HG02571 (cell line): ENCODE measurements around the gene GPR39.

ENCODE experiments used
- ATAC-seq: cut with Tn5 transposase; IDR thresholded peaks from one replicate; pipeline ENCODE4 v1.9.1; 2021; ENCODE audit warnings: mild to moderate bottlenecking, moderate library complexity; ENCODE audit not compliant: unreplicated experiment

GPR39 gene

DNA sequence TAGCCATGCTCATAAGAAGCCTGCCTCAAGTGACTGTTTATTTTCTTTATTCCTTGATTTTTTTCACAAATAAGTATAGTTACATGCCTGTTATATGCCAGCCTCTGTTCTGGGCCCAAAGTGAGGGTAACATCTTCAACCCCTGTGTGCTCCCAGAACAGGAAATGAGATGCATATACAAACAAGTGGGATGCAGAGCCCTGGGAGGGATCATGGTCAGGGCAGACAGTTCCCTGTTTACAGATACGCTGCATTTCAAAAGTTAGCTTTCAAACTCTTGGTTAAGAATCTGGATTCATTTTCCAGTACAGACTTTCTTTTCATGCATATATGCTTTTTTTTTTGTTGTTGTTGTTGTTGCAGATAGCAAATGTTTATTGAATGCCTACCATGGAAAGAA, 24.4 kb downstream of the GPR39 start:
- no peak for ATAC-seq

DNA sequence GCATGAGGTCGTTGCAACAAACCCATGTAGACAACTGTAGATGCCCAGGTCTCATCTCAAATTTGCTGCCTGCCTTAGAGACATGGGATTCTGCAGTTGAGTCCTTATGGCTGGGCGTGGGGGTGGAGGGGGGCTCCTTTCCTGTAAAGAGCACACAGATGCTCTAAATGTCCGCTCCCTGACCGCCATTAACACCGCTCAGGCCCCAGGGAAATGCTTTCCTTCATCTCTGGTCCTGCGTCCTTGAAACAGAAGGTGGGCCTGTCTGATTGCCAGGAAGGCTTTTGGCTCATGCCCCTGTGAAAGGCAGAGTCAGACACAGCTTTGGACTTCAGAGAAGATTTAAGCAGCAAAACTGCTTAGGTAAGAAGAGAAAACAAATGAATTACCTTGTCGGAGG, 25.7 kb downstream of the GPR39 start:
- no peak for ATAC-seq

DNA sequence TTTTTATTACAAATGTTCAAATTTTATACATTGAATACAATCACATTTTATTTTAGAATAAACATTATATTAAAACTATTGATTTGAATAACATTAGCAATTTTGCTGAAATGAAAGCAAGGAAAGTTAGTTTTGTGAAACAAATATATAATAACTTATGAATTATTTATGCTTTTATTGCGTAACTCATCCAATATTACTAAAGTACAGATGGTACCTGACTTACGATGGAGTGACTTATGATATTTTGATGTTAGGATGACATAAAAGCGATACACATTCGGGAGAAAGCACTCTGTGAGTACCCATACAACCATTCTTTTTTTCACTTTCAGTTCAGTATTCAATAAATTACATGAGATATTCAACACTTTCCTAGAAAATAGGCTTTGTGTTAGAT, 26.5 kb downstream of the GPR39 start:
- no peak for ATAC-seq

DNA sequence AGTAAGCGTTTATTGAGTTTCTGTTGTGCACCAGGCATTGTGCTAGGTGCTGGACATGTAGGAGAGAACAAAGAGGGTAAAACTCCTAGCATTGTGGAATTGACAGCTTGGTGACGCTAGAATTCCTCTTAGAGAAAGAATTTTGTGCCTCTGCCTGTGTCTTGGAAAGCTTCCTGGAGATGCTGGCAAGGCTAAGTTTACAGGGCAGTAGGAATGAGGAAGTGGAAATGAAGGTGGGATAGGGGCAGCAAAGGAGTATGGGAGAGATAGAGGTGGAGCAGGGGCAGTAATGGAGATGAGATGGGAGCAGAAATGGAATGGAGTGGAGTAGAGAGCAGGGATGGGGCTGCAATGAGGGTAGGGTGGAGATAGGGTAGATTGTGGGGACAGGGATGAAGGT, 29.8 kb downstream of the GPR39 start:
- ATAC-seq, result no peak

DNA sequence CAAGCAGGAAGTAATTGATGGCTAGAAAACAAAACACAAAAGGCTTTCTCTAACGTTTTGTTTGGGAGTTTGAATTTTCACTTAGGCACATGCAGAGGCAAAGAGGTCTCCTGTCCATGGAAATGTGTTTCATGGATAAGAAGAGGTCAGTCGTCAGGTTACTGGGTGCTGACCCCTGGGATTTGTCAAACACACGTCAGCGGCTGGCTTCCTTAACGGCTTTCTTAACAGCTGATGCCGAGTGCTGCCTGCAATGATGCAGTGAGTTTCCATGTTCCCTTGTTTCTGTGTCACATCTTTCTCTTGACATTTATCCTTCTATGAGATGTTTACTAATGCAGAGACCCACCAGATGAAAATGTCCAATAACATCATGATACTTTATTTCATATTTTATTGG, 31.7 kb downstream of the GPR39 start:
- no peak for ATAC-seq

DNA sequence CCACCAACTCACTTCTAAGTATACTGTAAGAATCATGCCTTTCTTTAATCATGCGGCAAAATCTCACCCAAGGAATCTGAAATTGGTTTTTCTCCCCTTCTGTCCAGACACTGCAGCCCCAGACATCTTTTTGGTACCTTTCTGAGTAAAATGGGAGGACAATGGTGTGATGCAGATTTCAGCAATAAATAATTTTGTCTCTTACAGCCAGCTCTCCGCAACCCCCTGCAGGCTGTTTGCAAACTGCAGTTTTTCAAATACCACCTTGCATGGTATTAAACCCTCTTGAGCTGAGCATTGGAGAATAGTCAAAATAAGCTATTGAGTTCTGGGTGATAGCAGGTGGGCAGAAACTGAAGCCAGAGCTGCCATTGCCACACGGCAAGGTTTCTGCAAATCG, 32.2 kb downstream of the GPR39 start:
- ATAC-seq, result no peak

DNA sequence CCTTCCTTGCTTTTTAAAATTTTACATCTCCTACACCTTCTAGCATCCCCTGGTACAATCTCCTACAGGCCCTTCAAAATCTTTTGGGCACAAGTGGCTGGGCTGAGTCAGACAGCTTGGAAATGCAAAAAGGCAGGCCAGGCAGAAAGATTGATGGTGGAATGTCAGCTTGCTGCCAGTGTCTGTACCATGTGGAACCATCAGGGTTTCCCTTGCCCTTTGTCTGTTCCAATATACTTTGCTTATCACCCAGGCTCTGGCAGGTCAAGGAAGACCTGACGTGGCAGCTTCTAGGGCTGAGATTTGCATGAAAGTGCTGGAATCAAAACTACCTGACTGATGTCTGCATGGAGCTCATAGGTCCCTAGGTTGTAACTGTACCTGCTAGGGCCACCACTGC, 33.3 kb downstream of the GPR39 start:
- no peak for ATAC-seq

DNA sequence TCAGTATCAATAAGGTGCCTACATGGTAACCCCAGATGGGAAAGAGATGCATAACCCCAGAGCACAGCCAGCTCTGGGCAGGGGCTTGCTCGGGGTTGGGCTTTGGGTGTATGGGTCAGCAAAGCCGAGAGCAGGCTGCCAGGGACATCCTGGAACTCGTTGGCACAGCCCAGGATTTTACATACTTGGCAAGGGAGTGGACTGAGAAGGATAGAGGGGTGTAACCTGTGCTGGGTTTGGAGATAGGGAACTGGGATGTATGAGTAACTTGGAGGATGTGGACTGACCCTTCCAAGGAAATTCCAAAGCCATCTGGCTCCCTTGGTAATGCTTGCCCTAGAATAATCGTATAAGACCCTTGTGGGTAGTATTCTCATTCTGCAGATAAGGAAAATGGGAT, 44.2 kb downstream of the GPR39 start:
- ATAC-seq, result no peak

DNA sequence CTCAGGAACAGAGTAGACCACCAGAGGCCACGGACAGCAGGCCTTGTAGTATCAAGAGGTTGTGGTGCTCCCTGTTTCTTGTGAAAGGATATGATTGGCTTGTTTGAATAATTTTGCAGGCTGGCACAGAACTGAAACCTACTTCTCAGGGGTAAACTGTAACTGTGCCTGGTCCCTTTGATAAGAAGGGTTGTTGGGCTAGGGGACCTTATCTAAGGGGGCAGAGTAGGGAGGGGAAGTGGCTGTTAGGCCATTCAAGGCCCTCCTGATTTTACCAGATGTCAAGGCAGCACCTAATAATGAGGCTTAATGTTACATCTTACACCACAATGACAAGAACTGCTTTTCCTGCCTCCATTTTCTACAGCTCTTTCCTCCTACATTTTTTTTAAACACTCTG, 45.6 kb downstream of the GPR39 start:
- no peak for ATAC-seq

DNA sequence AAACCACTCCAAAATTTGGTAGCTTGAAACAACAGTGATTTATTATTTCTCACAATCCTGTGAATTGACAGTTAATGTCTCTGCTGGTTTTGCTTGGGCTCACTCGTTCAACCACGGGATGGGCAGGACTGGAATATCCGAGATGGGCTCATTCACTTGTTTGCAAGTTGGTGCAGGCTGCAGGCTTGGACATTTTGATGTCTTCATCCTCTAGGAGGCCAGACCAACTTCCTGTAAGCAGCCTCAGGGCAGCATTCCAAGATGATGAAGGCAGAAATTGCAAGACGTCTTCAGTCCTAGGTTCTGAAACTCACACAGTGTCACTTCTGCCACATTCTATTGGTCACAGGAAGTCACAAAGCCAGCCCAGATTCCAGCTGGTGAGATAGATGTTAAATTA, 47.1 kb downstream of the GPR39 start:
- no peak for ATAC-seq

DNA sequence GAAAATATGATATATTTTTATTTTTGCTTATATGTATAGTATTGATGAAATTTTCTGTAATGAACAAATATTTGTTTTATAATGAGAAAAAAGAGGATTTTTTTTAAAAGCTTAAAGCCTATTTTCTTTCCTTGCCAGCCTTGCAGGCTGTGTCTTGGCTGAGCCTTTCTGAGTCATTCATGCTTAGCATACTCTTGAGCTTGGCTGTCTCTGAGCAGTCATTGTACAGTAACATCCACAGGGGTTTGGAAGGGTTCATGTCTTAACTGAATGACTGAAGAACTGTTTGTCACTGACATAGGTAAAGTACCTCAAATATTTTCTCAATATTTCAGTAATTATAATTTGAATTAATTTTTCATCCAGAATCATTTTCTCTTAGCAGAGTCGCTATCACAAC, 49.3 kb downstream of the GPR39 start:
- no peak for ATAC-seq

DNA sequence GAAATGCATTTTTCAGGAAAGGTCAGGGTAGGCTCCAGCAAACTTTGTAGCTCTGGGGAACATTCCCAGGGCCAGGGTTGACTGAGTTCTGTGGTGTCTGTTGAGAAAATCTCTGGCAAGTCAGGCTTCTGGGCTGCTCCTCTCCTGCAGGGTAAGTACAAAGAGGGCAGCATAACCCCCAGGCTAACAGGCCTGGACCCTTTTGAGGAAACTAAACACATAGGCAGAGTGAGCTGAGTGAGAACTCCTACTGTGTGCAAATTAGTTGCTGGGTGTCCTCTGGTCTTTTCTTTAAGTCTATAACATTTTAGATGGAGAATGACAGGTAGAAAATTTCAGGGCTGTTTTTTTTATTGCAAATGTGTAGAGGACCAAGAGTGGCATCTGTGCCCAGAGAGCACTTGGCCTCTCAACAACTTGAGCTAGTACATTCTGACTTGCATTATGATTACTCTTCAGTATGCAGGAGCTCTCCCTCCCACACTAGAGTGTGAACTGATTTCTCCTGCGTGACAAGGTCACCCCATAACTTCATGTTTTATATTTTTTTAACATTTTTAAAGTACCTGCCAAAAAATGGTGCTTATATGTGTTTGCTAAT, 49.9 kb downstream of the GPR39 start:
- no peak for ATAC-seq

DNA sequence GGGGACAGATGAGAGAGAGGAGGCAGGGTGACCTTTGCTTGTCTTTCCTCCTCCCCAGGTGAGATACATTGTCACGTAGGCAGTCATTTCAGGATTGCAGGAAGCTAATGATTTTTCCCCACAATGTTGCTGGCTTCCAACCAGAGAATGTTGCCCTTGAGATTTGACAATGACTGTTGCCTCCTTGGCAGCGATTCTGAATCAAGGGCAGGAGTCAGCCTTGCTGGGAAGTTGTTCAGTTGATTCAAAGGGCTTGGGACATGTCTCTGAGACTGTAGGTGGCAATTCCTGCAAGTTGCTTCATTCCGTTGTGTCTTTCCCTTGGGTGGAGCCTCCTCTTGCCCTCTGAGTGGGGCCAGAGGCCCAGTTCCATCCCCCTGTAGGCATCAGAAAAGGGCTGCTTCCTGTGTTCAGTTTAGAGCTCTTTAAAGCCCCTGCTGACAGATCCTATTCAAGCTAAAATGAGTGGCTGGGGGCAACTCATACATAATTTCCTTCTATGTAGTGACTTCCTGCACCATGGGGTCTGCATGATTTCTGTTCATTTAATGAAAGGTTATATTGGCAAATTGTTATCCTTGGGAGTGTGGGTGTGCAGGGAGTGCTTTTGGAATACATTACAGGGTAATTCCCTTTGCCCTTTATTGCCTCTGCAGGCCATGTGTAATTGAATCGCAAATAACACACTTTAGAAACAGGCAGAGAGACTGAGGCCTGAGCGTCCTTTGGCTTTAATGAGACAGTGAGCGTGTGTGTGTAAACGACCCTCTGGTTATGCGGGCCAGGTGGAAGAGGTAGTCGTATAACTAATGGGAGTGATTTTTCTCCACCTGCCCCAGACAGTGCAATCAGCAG, 52.4 kb downstream of the GPR39 start:
- no peak for ATAC-seq

DNA sequence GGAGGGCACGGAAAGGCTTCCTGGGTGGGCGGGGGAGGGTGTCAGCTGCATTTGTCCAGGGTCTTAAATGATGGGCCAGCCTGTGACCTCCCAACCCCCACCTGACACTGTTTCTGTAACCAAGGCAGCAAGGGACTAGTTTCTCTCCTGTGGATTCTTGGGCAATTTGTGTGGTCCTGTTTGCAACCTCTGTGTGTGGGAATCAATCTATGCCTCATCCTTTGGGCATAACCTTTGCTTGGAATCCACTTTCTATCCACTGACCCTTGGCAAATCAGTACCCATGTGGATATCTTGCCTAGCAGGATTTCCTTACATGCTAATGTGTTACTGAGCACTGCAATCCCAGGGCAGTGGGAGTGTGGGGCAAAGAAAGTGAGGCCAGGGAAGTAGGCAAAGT, 54.1 kb downstream of the GPR39 start:
- no peak for ATAC-seq

DNA sequence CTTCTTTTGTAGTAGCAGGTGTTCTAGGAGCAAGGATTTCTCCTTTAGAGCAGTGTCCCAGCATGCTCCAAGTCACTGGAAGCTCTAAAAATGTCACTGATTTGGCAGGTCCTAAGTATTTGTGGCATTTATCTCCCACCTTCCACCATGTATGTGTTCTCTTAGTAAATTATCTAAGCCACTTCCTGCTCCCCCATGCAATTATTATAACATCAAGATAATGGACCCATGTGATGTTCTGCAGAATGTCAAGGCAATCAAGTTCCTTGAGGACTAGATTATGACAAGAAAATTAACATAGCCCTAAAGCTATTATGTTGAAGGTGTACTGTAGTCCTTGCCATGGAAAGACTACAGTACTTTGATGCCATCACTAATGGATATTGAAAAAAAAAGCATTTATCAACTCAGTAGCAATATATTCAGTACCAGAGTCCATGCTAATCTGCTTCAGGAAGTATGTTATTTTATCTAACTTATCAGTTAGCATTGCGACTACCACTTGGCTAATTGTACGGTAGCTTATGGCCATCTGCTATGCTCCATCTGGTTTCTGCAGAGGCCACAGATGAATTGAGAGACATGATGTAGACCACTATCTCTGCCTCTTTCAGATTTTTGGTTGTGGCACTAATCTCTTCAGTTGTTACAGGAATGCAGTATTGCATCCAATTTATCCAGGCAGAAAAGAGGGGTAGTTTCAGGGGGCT, 56.7 kb downstream of the GPR39 start:
- no peak for ATAC-seq

DNA sequence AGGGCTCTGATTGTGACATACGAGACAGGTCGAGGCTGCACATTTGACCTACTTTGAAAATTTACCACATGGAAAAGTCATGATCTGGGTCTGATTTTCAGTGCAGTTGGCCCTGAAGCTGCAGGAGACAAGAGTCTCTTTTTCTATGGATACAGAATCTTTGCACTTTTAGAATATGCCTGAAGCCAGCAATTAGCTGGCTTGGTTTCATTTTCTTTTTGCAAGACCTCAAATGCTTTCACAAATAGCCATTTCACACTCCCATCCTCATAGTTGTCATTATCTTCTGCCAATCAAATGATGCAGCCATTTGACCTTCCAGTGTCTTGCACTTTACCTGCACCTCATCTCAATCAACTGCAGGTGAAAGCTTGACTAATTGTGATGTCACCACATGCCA, 59.0 kb downstream of the GPR39 start:
- no peak for ATAC-seq

DNA sequence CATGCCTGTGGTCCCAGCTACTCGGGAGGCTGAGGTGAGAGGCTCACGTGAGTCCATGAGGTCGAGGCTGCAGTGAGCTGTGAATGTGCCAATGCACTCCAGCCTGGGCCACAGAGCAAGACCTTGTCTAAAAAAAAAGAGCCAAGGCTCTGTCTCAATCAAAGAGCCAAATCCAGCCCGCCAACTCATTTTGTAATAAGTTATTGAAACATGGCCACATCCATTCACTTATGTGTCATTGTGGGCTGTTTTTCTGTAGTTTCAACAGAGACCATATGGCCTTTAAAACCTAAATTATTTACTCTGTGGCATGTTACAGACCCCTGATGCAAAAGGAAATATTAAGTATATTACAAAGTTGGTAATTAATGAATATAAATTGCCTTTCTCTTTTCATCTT, 60.8 kb downstream of the GPR39 start:
- no peak for ATAC-seq

DNA sequence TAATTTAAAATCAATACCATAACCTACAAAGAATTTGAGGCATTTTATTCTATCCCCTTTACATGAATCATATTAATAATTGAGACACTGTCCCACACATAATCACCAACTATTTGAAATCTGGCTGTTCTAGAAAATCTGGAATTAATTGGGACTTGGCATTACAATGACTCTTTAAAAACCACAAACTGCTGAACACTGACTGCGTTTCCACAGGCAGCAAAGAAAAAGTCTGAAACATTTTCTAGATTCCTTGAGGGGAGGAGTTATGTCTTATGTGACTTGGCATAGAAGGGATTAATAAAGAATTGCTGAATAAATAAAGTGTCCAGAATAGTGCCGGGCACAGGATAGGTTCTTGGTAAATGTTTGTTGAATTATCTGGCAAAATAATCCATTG, 61.4 kb downstream of the GPR39 start:
- ATAC-seq, result no peak

DNA sequence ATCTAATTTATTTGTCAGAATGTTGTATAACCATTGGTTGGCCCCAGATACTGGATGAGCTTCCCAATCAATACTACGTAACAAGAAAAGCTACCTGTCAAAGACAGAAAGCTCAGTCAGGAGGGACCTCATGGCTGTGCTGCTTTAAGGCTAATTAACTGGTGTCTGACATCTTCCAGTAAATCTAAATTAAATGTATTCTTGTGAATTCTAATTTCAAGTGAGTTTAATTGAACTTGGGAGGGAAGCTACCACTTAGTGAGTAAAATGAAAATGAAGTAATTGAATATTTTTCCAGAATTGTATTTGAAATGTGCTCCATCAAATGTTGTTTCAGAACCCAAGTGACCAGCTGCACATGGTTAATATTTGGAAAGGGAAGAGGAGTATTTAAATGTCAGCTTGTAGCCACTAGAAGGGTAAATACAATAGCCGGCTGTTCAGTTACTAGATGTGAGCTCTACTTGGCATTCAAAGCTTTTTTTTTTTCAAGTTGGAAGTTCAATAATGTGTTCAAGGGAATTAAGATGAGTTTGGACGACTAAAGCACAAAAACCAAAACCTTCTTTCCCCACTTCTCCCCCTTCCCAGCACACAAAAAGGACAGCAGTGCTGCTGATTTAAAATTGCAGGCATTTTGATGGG, 62.0 kb downstream of the GPR39 start:
- no peak for ATAC-seq

DNA sequence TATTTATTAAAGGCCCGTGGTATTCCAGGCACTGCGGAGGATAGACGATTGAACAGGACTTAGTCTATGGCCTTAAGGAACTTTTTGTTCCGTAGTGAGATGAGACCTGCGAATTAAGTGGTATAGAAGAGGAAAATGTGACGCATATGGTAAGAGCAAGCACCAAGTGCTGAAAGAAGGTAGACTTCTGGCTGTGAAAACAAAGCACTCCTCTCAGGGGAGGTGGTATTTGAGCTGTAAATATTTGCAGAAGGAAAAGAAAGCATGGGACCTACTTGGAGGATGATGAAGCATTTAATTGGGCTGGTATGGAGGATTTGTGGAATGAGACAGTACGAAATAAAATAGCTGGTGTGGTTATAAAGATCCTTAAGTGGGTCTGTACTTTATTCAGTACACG, 62.5 kb downstream of the GPR39 start:
- no peak for ATAC-seq

DNA sequence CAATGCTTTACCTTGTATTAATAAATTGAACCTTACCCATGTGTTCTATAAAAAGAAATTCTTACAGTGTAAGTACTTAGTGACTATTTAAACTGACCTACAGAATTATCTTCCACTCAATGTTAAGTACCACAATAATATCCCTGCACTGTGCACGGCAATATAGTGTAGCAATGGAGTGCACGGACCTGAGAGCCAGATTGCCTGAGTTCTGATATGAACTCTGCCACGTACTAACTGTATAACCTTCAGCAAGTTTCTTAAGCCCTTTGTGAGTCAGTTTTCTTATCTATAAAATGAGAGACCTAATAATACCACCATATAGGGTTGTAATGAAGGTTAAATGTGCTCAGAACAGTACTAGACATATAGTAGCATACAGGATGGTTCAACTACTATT, 66.2 kb downstream of the GPR39 start:
- no peak for ATAC-seq

DNA sequence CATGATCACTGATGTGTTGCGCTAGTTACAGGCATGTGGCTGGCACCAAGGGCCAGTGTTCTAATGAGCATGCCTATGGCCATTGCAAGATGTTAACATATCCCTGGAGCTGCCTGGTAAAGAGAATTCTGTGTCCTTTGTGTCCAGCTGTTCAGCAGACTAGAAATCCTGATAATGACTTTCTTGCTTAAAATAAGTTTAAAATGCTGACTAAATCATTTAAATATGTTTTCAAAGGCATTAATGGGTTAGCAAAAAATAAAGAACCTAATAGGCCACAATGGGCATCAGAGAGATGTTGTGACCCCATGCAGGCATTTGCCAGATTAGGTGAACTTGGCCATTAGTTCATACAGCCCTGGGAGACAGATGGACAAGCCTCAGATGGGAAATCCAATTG, 67.5 kb downstream of the GPR39 start:
- ATAC-seq, result no peak
